Coronary artery (tissue), 2 donors: Measurements from ENCODE around the gene DNTT.

Source experiments
- DNase-seq: peaks from one replicate; pipeline ENCODE4 v3.0.0-alpha.2; 2017; ENCODE audit warnings: low spot score
- H3K27ac ChIP-seq, 2 donors: fragments of 200-600 bp; sonication (generic); one replicate each; pipeline ENCODE4 v1.5.1; 2016 to 2019
- H3K4me3 ChIP-seq: fragments of 200-600 bp; sonication (generic); 2 replicates; pipeline ENCODE4 v1.5.1; 2016; ENCODE audit warnings: mild to moderate bottlenecking, moderate library complexity
- CTCF ChIP-seq: fragments of 200-600 bp; sonication (generic); IDR thresholded peaks from one replicate; pipeline ENCODE4 v1.5.1; 2019; ENCODE audit warnings: antibody characterized with exemption

Gene DNTT

GRCh38 chr10:96309628-96310320, 5.5 kb downstream of the DNTT start:
- Histone ChIP-seq H3K4me3 (no peak overlapping the region), H3K27ac (no peak overlapping the region)
- DNase-seq, result no peak
- TF ChIP-seq CTCF, result no peak

- TF ChIP-seq CTCF, result no peak
- Histone ChIP-seq H3K4me3 (no peak overlapping the region), H3K27ac (no peak overlapping the region)
- DNase-seq, result no peak
These were observed 6.1 kb downstream of the DNTT start for GRCh38 chr10:96310321-96310669.

- Histone ChIP-seq H3K4me3 (no peak overlapping the region), H3K27ac (no peak overlapping the region)
- no peak for TF ChIP-seq CTCF
- DNase-seq, result no peak
These were observed 7.0 kb downstream of the DNTT start for GRCh38 chr10:96311180-96311715.

- Histone ChIP-seq H3K4me3 (no peak overlapping the region), H3K27ac (no peak overlapping the region)
- no peak for DNase-seq
- no peak for TF ChIP-seq CTCF
These were observed 9.1 kb downstream of the DNTT start for GRCh38 chr10:96313344-96313743.

- no peak for TF ChIP-seq CTCF
- no peak for DNase-seq
- Histone ChIP-seq H3K27ac (no peak overlapping the region), H3K4me3 (no peak overlapping the region)
These were observed 13.0 kb downstream of the DNTT start for GRCh38 chr10:96317067-96317833.

- no peak for TF ChIP-seq CTCF
- DNase-seq, result no peak
These were observed 15.7 kb downstream of the DNTT start for GRCh38 chr10:96319754-96320474.

More at GRCh38 chr10:96319754-96320474, 15.7 kb downstream of the DNTT start:
- Histone ChIP-seq H3K4me3 (no peak overlapping the region), H3K27ac (no peak overlapping the region)
